A549 (cell line): ENCODE data around the gene OR4D10. TPM values are rescaled to one million over a fixed set of nuclear protein-coding genes. Genes with fewer than 3 reads are reported as not detected.

Experiments used
- ATAC-seq, 2 experiments: fragments of 200-7000 bp in 1 of 2; fragments of >200 bp in 1 of 2; cut with Nextera tagmentation in 1 of 2; cut with Tn5 transposase in 1 of 2; 3 replicates each; pipeline versions ENCODE4 v1.8.0 to v1.9.1; 2018 to 2020; ENCODE audit warnings: mild to moderate bottlenecking in 1 of 2, moderate library complexity in 1 of 2
- CTCF ChIA-PET: fragments of 300-600 bp; sonication (Branson Sonifier 250); formaldehyde crosslinking; extraction: SDS; loops from one replicate; lab custom pipeline; 2021; ENCODE audit warnings: antibody characterized with exemption, inconsistent platforms; lab: Yijun Ruan, JAX
- POLR2A ChIA-PET: fragments of 350-600 bp; formaldehyde crosslinking; extraction: SDS; loops from one replicate; lab custom pipeline; 2021; ENCODE audit warnings: antibody characterized with exemption, inconsistent platforms; lab: Yijun Ruan, JAX
- DNase-seq, 2 experiments: peaks; one replicate each; pipeline versions ENCODE4 v3.0.0 to v3.0.0-alpha.2; 2011 to 2016; ENCODE audit warnings: low read depth in 1 of 2, low spot score in 1 of 2
- FAIRE-seq: peaks from 2 replicates; lab custom pipeline; 2011; peaks lifted over from hg19 to GRCh38; lab: Jason Lieb, UNC
- H3K27ac ChIP-seq, 2 experiments: fragments of >200 bp; sonication (Bioruptor Twin); formaldehyde crosslinking; 3 replicates each; pipeline ENCODE4 v1.5.1; 2016 to 2017
- H3K4me1 ChIP-seq: fragments of >200 bp; sonication (Bioruptor Twin); formaldehyde crosslinking; 3 replicates; pipeline ENCODE4 v1.6.1; 2016
- H3K4me2 ChIP-seq: fragments of >200 bp; sonication (Bioruptor Twin); formaldehyde crosslinking; 3 replicates; pipeline ENCODE4 v1.6.1; 2016
- H3K4me3 ChIP-seq: fragments of >200 bp; sonication (Bioruptor Twin); formaldehyde crosslinking; 3 replicates; pipeline ENCODE4 v1.5.1; 2016
- H3K9me3 ChIP-seq: fragments of >200 bp; sonication (Bioruptor Twin); formaldehyde crosslinking; 3 replicates; pipeline ENCODE4 v1.6.1; 2016
- ATOH8 ChIP-seq: fragments of 250-450 bp; sonication (Bioruptor Pico); IDR thresholded peaks from 2 replicates; pipeline ENCODE4 v1.5.0; 2020; ENCODE audit warnings: low read depth, mild to moderate bottlenecking, moderate library complexity
- CBX2 ChIP-seq: fragments of 200-600 bp; sonication (generic); IDR thresholded peaks from 2 replicates; pipeline ENCODE4 v1.6.1; 2016; ENCODE audit warnings: low read depth, mild to moderate bottlenecking, borderline replicate concordance
- CBX8 ChIP-seq: fragments of 200-600 bp; sonication (generic); IDR thresholded peaks from 2 replicates; pipeline ENCODE4 v1.6.1; 2016
- CEBPB ChIP-seq, 2 experiments: fragments of >200 bp in 1 of 2; sonication (Bioruptor Twin) in 1 of 2; formaldehyde crosslinking in 1 of 2; IDR thresholded peaks; 2 replicates each; pipeline ENCODE4 v1.6.1; 2012 to 2016
- CHD2 ChIP-seq: fragments of 150-350 bp; IDR thresholded peaks from 2 replicates; pipeline ENCODE4 v1.6.1; 2014; ENCODE audit warnings: low read length; ENCODE audit not compliant: partially characterized antibody
- CHD4 ChIP-seq: fragments of 200-600 bp; sonication (generic); IDR thresholded peaks from 2 replicates; pipeline ENCODE4 v1.6.1; 2016; ENCODE audit warnings: antibody characterized with exemption, mild to moderate bottlenecking, borderline replicate concordance
- EHF ChIP-seq: fragments of 250-450 bp; sonication (Bioruptor Pico); IDR thresholded peaks from 2 replicates; pipeline ENCODE4 v1.5.0; 2020; ENCODE audit warnings: mild to moderate bottlenecking
- EHMT2 ChIP-seq: fragments of 200-600 bp; sonication (generic); IDR thresholded peaks from 2 replicates; pipeline ENCODE4 v1.6.1; 2016; ENCODE audit warnings: antibody characterized with exemption, low read depth, mild to moderate bottlenecking, moderate library complexity
- ESRRA ChIP-seq: fragments of 150-350 bp; IDR thresholded peaks from 2 replicates; pipeline ENCODE4 v1.6.1; 2014; ENCODE audit warnings: mild to moderate bottlenecking, low read length, borderline replicate concordance
- HDAC2 ChIP-seq: fragments of 200-600 bp; sonication (generic); IDR thresholded peaks from 2 replicates; pipeline ENCODE4 v1.6.1; 2016
- HES2 ChIP-seq: fragments of >200 bp; sonication (Bioruptor Twin); formaldehyde crosslinking; IDR thresholded peaks from 2 replicates; pipeline ENCODE4 v1.6.1; 2016
- HEYL ChIP-seq: fragments of 250-450 bp; sonication (Bioruptor Pico); IDR thresholded peaks from 2 replicates; pipeline ENCODE4 v1.8.0; 2021; ENCODE audit warnings: mild to moderate bottlenecking, moderate library complexity
- HMGXB4 ChIP-seq: fragments of 250-450 bp; sonication (Bioruptor Pico); IDR thresholded peaks from 2 replicates; pipeline ENCODE4 v1.5.0; 2021; ENCODE audit warnings: mild to moderate bottlenecking, moderate library complexity, borderline replicate concordance
- HOXB13 ChIP-seq: fragments of 250-450 bp; sonication (Bioruptor Pico); IDR thresholded peaks from 2 replicates; pipeline ENCODE4 v1.5.0; 2020; ENCODE audit warnings: low read depth, mild to moderate bottlenecking, moderate library complexity
- HOXB5 ChIP-seq: fragments of 250-450 bp; sonication (Bioruptor Pico); IDR thresholded peaks from 2 replicates; pipeline ENCODE4 v1.5.0; 2020; ENCODE audit warnings: mild to moderate bottlenecking, moderate library complexity
- JUN ChIP-seq, 2 experiments: fragments of >200 bp; sonication (Bioruptor Twin); formaldehyde crosslinking; IDR thresholded peaks; 2 replicates in 1 of 2; 3 replicates in 1 of 2; pipeline ENCODE4 v1.6.1; 2016 to 2017
- KDM1A ChIP-seq: fragments of 200-600 bp; sonication (generic); IDR thresholded peaks from 2 replicates; pipeline ENCODE4 v1.6.1; 2016; ENCODE audit warnings: low read depth, mild to moderate bottlenecking
- MAZ ChIP-seq: fragments of 150-350 bp; IDR thresholded peaks from 2 replicates; pipeline ENCODE4 v1.6.1; 2014; ENCODE audit warnings: antibody characterized with exemption, low read depth, low read length, borderline replicate concordance
- NFE2L2 ChIP-seq: fragments of 150-350 bp; conservative IDR thresholded peaks from 2 replicates; pipeline ENCODE4 v1.6.1; 2014; ENCODE audit warnings: low read length
- NPAS2 ChIP-seq: fragments of 250-450 bp; sonication (Bioruptor Pico); IDR thresholded peaks from 2 replicates; pipeline ENCODE4 v1.8.0; 2022; ENCODE audit warnings: mild to moderate bottlenecking, moderate library complexity, borderline replicate concordance
- PHF8 ChIP-seq: fragments of 200-600 bp; sonication (generic); IDR thresholded peaks from 2 replicates; pipeline ENCODE4 v1.6.1; 2016; ENCODE audit warnings: low read depth, mild to moderate bottlenecking, antibody characterized with exemption, moderate library complexity, borderline replicate concordance
- POLR2A ChIP-seq: IDR thresholded peaks from 2 replicates; pipeline ENCODE4 v1.6.1; 2012; ENCODE audit warnings: mild to moderate bottlenecking, low read length
- POLR2AphosphoS2 ChIP-seq: conservative IDR thresholded peaks from 2 replicates; pipeline ENCODE4 v1.6.1; 2012; ENCODE audit warnings: low read length, improper control_type of control experiment, inconsistent platforms
- SMC3 ChIP-seq: fragments of >200 bp; sonication (Bioruptor Twin); formaldehyde crosslinking; IDR thresholded peaks from 3 replicates; pipeline ENCODE4 v1.6.1; 2018; ENCODE audit warnings: inconsistent platforms
- SREBF2 ChIP-seq: fragments of 450-650 bp; IDR thresholded peaks from 2 replicates; pipeline ENCODE4 v1.6.1; 2014; ENCODE audit warnings: mild to moderate bottlenecking, moderate library complexity
- ZNF302 ChIP-seq: fragments of 250-450 bp; sonication (Bioruptor Pico); IDR thresholded peaks from 2 replicates; pipeline ENCODE4 v1.9.0; 2021; ENCODE audit warnings: inconsistent platforms, mild to moderate bottlenecking, moderate library complexity
- WGBS: methylation state at CpG from one replicate; pipeline ENCODE4 v1.1.6; 2017; ENCODE audit errors: missing lambda C conversion rate; 5-methylcytosine and 5-hydroxymethylcytosine counted together
- polyA minus RNA-seq: library from RNA; depleted of rRNA, polyadenylated mRNA; stranded (reverse); fragments of >200 nt; gene quantifications from 2 replicates; pipeline ENCODE4 v1.2.3, GENCODE V29; 2011; rRNA and poly(A)+ RNA removed
- polyA plus RNA-seq, 4 experiments: library from polyadenylated mRNA; depleted of rRNA in 3 of 4; stranded (reverse); fragments of >200 nt; fragmentation: RNase III in 1 of 4; extraction: RNeasy Plus Mini Kit Qiagen cat#74134 plus additional on column Dnase treatment in 1 of 4; gene quantifications; 2 replicates in 3 of 4; 3 replicates in 1 of 4; pipeline ENCODE4 v1.2.3, GENCODE V29; 2011 to 2017

The OR4D10 gene
- not detected in 2 replicates for polyA plus RNA-seq (2011; rRNA removed)
- not detected in 2 replicates for polyA plus RNA-seq (2012; cell fraction: cytosol; rRNA removed)
- not detected in 2 replicates for polyA plus RNA-seq (2012; cell fraction: nucleus; rRNA removed)
- polyA plus RNA-seq (2017; fragmentation: RNase III; extraction: RNeasy Plus Mini Kit Qiagen cat#74134 plus additional on column Dnase treatment), result not detected in 3 replicates
- not detected in 2 replicates for polyA minus RNA-seq

- POLR2A ChIA-PET, result no interaction called here
- FAIRE-seq, result no peak
These were observed at the start of gene OR4D10 for GRCh38 chr11:59473015-59473414. OR4D10 (plus strand) TSS chr11:59473315; CDS start chr11:59477430, 4,115 bp downstream.

GRCh38 chr11:59423835-59424234, 49.3 kb upstream of the OR4D10 start:
- DNase-seq, result no peak

More at GRCh38 chr11:59473015-59473414, at the start of gene OR4D10:
- H3K4me3 ChIP-seq, result no peak within 1 kb of the TSS
- ATAC-seq (no peak), DNase-seq (no peak)
- no peaks in the 10 kb centered on the region for H3K9me3 ChIP-seq
- no peak within 1 kb of the TSS for H3K4me2 ChIP-seq
- TF ChIP-seq EHMT2 (no peak), CHD2 (no peak), CEBPB (IDR thresholded peaks at IDR 0.05) (no peak), HOXB5 (no peak), SMC3 (no peak), CBX2 (no peak), HDAC2 (no peak), NPAS2 (CRISPR knock-in tag) (no peak), ZNF302 (CRISPR knock-in tag) (no peak)
- TF ChIP-seq, all 56 proteins: peak for 0
- CTCF ChIA-PET, result no interaction called here
- no peaks in the 10 kb centered on the region for H3K4me1 ChIP-seq
- no peak within 1 kb of the TSS for H3K27ac ChIP-seq

More at GRCh38 chr11:59423835-59424234, 49.3 kb upstream of the OR4D10 start:
- CTCF ChIA-PET, result interaction anchor here (2.0 kb wide), 1 partner anchor 252 kb away, joined by 7 read pairs; the partner anchor contains the start of gene DTX4
- Histone ChIP-seq H3K27ac (no peak overlapping the region), H3K9me3 (no peaks in the 10 kb centered on the region), H3K4me3 (no peak overlapping the region), H3K4me2 (no peak overlapping the region), H3K4me1 (no peaks in the 10 kb centered on the region)
- no peak for FAIRE-seq
- POLR2A ChIA-PET, result no interaction called here
- no peak for ATAC-seq
- TF ChIP-seq CBX8 (no peak), ATOH8 (no peak), SREBF2 (no peak), POLR2AphosphoS2 (no peak), KDM1A (no peak), CHD2 (no peak), JUN (IDR thresholded peaks at IDR 0.05) (no peak), HEYL (no peak), EHF (CRISPR knock-in tag) (no peak), EHMT2 (no peak), MAZ (no peak), NFE2L2 (no peak), ESRRA (no peak), PHF8 (no peak), HMGXB4 (CRISPR knock-in tag) (no peak), HOXB13 (CRISPR knock-in tag) (no peak), POLR2A (no peak), HOXB5 (no peak), CHD4 (no peak), HES2 (no peak)
- WGBS, result 1% methylated on average over 2 of the region's 2 CpGs
